NCI-H146 (cell line): Measurements from ENCODE around the gene NOM1.
"Not testable (repeated sequence)": the region's sequence is repeated elsewhere in the genome, so short reads cannot be mapped to it uniquely, and the experiment has no call there.

ENCODE experiments used
- DNase-seq: peaks from one replicate; lab custom pipeline; 2025; lab: John Stamatoyannopoulos, UW

Gene NOM1, protein sequence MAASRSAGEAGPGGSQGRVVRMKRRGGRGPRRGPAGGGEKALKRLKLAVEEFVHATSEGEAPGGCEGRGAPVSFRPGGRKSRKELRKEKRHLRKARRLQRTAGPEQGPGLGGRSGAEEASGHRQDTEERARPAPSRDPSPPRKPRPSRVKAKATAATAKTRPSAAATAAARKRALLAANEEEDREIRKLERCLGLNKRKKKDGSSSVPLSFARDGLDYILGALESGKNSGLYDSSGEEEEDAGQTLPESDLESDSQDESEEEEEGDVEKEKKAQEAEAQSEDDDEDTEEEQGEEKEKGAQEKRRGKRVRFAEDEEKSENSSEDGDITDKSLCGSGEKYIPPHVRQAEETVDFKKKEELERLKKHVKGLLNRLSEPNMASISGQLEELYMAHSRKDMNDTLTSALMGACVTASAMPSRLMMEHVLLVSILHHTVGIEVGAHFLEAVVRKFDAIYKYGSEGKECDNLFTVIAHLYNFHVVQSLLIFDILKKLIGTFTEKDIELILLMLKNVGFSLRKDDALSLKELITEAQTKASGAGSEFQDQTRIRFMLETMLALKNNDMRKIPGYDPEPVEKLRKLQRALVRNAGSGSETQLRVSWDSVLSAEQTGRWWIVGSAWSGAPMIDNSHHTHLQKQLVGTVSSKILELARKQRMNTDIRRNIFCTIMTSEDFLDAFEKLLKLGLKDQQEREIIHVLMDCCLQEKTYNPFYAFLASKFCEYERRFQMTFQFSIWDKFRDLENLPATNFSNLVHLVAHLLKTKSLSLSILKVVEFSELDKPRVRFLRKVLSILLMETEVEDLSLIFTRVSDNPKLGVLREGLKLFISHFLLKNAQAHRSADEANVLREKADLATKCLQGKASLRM

GRCh38 chr7:156949541-156950380 lies at the start of gene NOM1:
TSS of gene NOM1 (plus strand) at chr7:156949712. CDS start at chr7:156949738, 26 bp downstream.
- peak; percentile 88 for DNase-seq

- not testable (repeated sequence) for DNase-seq
These were observed 49.4 kb upstream of the NOM1 start for GRCh38 chr7:156900093-156900492.

- DNase-seq: no peak
These were observed 46.1 kb upstream of the NOM1 start for GRCh38 chr7:156903232-156903909.

GRCh38 chr7:156906200-156906649 lies 43.3 kb upstream of the NOM1 start:
- DNase-seq: no peak

- DNase-seq: no peak
These were observed 41.9 kb upstream of the NOM1 start for GRCh38 chr7:156907656-156908055.

- not testable (repeated sequence) for DNase-seq
These were observed 39.8 kb upstream of the NOM1 start for GRCh38 chr7:156909574-156910252.

- DNase-seq: no peak
These were observed 30.9 kb upstream of the NOM1 start for GRCh38 chr7:156918635-156919034.

GRCh38 chr7:156919132-156919713 lies 30.3 kb upstream of the NOM1 start:
- peak; percentile 12 for DNase-seq

- no peak for DNase-seq
These were observed 29.4 kb upstream of the NOM1 start for GRCh38 chr7:156920076-156920475.

DNA sequence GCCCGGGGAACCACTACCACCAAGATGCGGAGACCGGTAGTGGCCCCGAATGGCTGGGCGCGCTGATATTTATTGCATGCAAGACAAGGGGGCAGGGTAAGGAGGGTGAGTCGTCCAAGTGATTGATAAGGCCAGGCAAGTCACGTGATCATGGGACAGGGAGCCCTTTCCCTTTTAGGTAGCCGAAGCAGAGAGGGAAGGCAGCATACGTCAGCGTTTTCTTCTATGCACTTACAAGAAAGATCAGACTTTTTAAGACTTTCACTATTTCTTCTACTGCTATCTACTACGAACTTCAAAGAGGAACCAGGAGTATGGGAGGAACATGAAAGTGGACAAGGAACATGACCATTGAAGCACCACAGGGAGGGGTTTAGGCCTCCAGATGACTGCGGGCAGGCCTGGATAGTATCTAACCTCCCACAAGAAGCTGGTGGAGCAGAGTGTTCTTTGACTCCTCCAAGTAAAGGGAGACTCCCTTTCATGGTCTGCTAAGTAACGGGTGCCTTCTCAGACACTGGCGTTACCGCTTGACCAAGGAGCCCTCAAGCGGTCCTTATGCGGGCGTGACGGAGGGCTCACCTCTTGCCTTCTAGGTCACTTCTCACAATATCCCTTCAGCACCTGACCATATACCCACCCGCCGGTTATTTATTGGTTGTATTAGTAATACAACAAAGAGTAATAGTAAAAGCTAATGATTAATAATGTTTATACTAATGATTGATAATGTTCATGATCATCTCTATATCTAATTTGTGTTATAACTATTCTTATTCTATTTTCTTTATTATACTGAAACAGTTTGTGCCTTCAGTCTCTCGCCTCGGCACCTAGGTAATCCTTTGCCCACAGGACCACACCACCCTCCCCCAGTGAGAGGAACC lies 28.8 kb upstream of the NOM1 start:
- not testable (repeated sequence) for DNase-seq

DNA sequence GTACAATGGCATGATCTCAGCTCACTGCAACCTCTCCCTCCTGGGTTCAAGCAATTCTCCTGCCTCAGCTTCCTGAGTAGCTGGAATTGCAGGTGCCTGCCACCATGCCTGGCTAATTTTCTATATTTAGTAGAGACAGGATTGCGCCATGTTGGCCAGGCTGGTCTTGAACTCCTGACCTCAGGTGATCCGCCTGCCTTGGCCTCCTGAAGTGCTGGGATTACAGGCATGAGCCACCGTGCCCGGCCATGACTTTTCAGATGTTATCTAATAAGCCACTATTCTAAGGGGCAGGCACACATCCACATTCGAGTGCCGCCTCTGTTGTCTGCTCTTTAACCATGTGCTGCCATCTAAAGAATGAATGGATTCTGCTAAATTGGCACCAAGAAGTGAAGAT lies 27.2 kb upstream of the NOM1 start:
- not testable (repeated sequence) for DNase-seq

DNA sequence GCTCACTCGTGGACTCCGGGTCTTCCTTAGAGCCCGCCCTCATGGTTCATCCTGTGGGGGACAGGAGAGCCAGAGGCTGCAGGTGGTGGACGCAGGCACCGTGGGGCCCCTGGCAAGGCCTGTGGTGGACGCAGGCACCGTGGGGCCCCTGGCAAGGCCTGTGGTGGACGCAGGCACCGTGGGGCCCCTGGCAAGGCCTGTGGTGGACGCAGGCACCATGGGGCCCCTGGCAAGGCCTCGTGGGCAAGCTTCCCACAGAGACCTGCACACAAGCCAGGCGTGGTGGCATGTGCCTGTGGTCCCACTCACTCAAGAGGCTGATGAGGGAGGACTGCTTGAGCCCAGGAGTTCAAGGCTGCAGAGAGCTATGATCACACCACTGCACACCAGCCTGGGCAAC lies 23.7 kb upstream of the NOM1 start:
- not testable (repeated sequence) for DNase-seq

DNA sequence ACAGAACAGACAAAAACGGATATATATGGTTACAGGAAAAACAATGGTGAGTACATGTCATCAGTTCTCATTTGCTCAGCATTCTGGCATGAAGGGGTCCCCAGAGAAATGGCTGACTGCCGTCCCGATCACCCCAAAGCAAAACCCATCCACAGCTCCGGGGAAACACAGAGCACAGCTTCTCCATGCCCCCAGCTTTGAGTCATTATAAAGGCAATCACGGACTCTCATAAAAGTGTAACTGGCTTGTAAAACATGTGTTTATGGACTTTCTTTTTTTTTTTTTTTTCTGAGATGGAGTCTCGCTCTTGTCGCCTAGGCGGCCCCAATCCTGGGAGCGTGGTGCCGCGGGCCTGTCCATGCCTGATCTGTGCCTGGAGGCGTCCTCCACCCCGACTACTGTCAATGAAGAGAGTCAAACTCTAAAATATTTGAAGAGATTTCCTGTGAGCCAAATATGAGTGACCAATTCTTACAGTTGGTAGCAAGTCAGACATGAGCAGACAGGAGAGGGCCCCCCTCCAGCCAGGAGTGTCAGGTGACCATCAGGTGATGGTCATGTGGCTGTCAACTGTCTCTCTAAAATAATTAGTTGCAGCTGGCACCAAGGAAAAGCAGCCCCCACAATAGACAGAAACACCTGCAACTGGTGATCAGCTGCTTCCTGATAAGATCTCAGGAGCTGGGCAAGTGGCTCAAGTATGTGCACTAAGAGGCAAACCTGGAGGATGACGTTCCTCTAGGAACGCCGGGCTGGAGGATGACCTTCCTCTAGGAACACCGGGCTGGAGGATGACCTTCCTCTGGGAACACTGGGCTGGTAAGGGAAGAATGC lies 21.7 kb upstream of the NOM1 start:
- peak; percentile 68 for DNase-seq

DNA sequence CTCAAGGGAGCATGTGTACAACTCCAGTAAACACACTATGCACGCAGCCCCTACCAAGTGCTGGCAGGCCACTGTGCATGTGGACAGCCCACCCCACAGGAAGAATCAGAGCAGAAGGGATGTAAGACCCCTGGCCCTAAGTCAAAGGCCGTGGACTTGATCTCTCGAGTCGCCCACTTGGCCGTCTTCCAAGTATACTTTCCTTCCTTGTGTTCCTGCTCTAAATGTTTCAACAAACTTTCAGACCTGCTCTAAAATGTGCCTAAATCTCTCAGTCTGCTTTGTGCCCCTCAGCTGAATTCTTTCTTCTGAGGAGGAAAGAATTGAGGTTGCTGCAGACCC lies 21.1 kb upstream of the NOM1 start:
- DNase-seq: no peak

DNA sequence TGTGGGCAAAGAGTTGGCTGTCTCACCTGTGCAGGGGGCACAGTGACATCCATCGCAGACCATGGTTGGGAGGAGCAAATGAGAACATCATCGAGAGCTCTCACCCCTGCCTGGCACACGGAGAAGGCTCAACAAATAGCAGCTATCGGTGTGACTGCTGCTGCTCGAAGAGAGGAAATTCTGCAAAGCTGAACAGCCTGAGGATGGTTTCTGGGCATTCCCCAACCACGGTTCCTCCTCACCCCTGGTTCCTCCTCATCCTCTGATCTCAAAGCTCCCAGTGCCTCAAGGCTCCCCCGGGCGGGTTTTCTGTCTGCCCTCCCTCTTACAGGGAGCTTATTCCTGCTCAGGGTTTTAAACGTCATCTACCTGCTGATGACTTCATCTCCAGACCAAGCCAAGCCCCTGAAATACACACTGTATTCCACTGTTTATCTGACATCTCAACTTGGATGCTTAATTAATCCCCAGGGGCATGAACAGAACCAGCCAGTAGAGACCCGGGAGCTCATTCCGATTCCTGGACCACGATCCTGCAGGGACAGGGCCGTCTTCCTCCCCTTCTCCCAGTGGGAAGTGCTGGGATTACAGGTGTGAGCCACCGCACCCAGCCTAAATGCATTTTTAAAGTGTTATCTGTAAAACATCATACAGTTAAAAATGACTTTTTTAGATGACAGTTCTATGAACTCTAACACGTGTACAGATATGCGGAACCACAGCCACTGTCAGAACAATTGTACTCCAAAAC lies 19.5 kb upstream of the NOM1 start:
- no peak for DNase-seq

DNA sequence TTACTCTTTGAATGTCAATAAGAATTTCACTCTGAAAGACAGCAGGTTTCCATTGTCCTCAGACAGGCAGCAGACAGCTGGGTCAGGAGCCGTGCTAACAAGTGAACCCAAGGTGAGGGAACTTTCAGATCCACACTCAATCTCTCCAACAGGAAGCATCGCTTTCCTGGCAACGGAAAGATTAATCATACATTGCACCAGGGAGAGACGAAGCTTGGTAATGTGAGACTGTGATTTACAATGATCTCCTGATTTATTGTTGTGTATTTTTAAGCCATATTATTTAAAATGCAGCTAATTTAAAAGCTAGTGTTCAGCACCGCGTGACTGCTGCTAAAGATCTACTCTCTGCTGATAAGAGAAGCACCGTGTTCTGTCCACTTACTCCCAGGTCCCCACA lies 17.5 kb upstream of the NOM1 start:
- DNase-seq: peak; percentile 62

- no peak for DNase-seq
These were observed 14.3 kb upstream of the NOM1 start for GRCh38 chr7:156935250-156935649.

- not testable (repeated sequence) for DNase-seq
These were observed 12.7 kb upstream of the NOM1 start for GRCh38 chr7:156936766-156937165.
